H9 (cell line): Measurements from ENCODE around the gene DFFB. TPM values are rescaled to one million over a fixed set of nuclear protein-coding genes. Genes with fewer than 3 reads are reported as not detected.

Experiments
- DNase-seq: peaks from one replicate; pipeline ENCODE4 v3.0.0-alpha.2; 2017
- H2AFZ ChIP-seq: one replicate; pipeline ENCODE4 v1.6.1; 2013; ENCODE audit warnings: mild to moderate bottlenecking, low read length, control low read depth, moderate library complexity
- H2AK5ac ChIP-seq: 2 replicates; pipeline ENCODE4 v1.6.1; 2013; ENCODE audit warnings: low read length, control low read depth, mixed read lengths; ENCODE audit not compliant: insufficient read length
- H2BK120ac ChIP-seq: one replicate; pipeline ENCODE4 v1.6.1; 2013; ENCODE audit warnings: low read depth, mild to moderate bottlenecking, low read length, control low read depth, inconsistent platforms; ENCODE audit not compliant: poor library complexity, severe bottlenecking
- H2BK12ac ChIP-seq: 2 replicates; pipeline ENCODE4 v1.6.1; 2013; ENCODE audit warnings: low read length, control low read depth, mixed read lengths, low read depth; ENCODE audit not compliant: insufficient read length
- H2BK15ac ChIP-seq: 2 replicates; pipeline ENCODE4 v1.6.1; 2013; ENCODE audit warnings: low read depth, low read length, control low read depth
- H2BK20ac ChIP-seq: one replicate; pipeline ENCODE4 v1.6.1; 2013; ENCODE audit warnings: low read depth, mild to moderate bottlenecking, low read length, control low read depth, inconsistent platforms; ENCODE audit not compliant: poor library complexity, severe bottlenecking
- H2BK5ac ChIP-seq: 2 replicates; pipeline ENCODE4 v1.6.1; 2013; ENCODE audit warnings: low read length, control low read depth, mixed read lengths; ENCODE audit not compliant: insufficient read length
- H3K14ac ChIP-seq: 2 replicates; pipeline ENCODE4 v1.6.1; 2013; ENCODE audit warnings: low read length, control low read depth; ENCODE audit not compliant: insufficient read depth
- H3K18ac ChIP-seq: 2 replicates; pipeline ENCODE4 v1.6.1; 2013; ENCODE audit warnings: low read depth, mild to moderate bottlenecking, mixed read lengths, low read length, control low read depth; ENCODE audit not compliant: insufficient read length
- H3K23ac ChIP-seq: 2 replicates; pipeline ENCODE4 v1.6.1; 2013; ENCODE audit warnings: low read length, control low read depth, mixed read lengths, low read depth; ENCODE audit not compliant: insufficient read length
- H3K23me2 ChIP-seq: 2 replicates; pipeline ENCODE4 v1.6.1; 2013; ENCODE audit warnings: low read depth, mild to moderate bottlenecking, mixed read lengths, low read length, control low read depth; ENCODE audit not compliant: insufficient read length, poor library complexity, severe bottlenecking
- H3K27ac ChIP-seq: 2 replicates; pipeline ENCODE4 v1.5.1; 2013; ENCODE audit warnings: low read length, control low read depth, mixed read lengths, low read depth; ENCODE audit not compliant: insufficient read length
- H3K27me3 ChIP-seq: 2 replicates; pipeline ENCODE4 v1.6.1; 2013; ENCODE audit warnings: low read length, control low read depth, inconsistent platforms; ENCODE audit not compliant: insufficient read depth
- H3K4ac ChIP-seq: 2 replicates; pipeline ENCODE4 v1.6.1; 2013; ENCODE audit warnings: low read depth, mild to moderate bottlenecking, control low read depth, inconsistent platforms, low read length, moderate library complexity
- H3K4me1 ChIP-seq: 2 replicates; pipeline ENCODE4 v1.6.1; 2013; ENCODE audit warnings: low read length, control low read depth, inconsistent platforms; ENCODE audit not compliant: insufficient read depth
- H3K4me2 ChIP-seq: 2 replicates; pipeline ENCODE4 v1.6.1; 2013; ENCODE audit warnings: low read length, control low read depth, mixed read lengths; ENCODE audit not compliant: insufficient read length, insufficient read depth
- H3K56ac ChIP-seq: 2 replicates; pipeline ENCODE4 v1.6.1; 2013; ENCODE audit warnings: low read depth, mild to moderate bottlenecking, mixed read lengths, low read length, control low read depth; ENCODE audit not compliant: insufficient read length
- H3K79me1 ChIP-seq: 2 replicates; pipeline ENCODE4 v1.6.1; 2013; ENCODE audit warnings: low read depth, mild to moderate bottlenecking, moderate library complexity, low read length, control low read depth, inconsistent platforms; ENCODE audit not compliant: insufficient read depth, poor library complexity, severe bottlenecking
- H3K79me2 ChIP-seq: 2 replicates; pipeline ENCODE4 v1.6.1; 2013; ENCODE audit warnings: low read length, control low read depth, inconsistent platforms; ENCODE audit not compliant: insufficient read depth
- H3K9ac ChIP-seq: 2 replicates; pipeline ENCODE4 v1.6.1; 2013; ENCODE audit warnings: low read length, control low read depth, mixed read lengths; ENCODE audit not compliant: insufficient read length; ENCODE audit errors: extremely low read depth
- H3K9me3 ChIP-seq: one replicate; pipeline ENCODE4 v1.6.1; 2013; ENCODE audit warnings: low read depth, low read length, inconsistent platforms; ENCODE audit not compliant: control insufficient read depth
- H3T11ph ChIP-seq: one replicate; pipeline ENCODE4 v1.6.1; 2013; ENCODE audit warnings: mild to moderate bottlenecking, low read length, control low read depth, inconsistent platforms
- H4K20me1 ChIP-seq: one replicate; pipeline ENCODE4 v1.6.1; 2013; ENCODE audit not compliant: control insufficient read depth, insufficient read length, insufficient read depth
- H4K5ac ChIP-seq: 2 replicates; pipeline ENCODE4 v1.6.1; 2013; ENCODE audit warnings: low read depth, mild to moderate bottlenecking, mixed read lengths, low read length, control low read depth; ENCODE audit not compliant: insufficient read length
- H4K8ac ChIP-seq: replicated peaks from 2 replicates; pipeline ENCODE4 v1.6.1; 2013; ENCODE audit warnings: low read length, control low read depth, mixed read lengths, low read depth; ENCODE audit not compliant: insufficient read length
- H4K91ac ChIP-seq: 2 replicates; pipeline ENCODE4 v1.6.1; 2013; ENCODE audit warnings: low read depth, mild to moderate bottlenecking, moderate library complexity, mixed read lengths, low read length, control low read depth; ENCODE audit not compliant: insufficient read length
- H3K27ac Mint-ChIP-seq, 3 experiments: 2 replicates in 2 of 3; 3 replicates in 1 of 3; pipeline ENCODE4 v1.8.0; 2020 to 2021; ENCODE audit warnings: mixed read lengths in 3 of 3, mild to moderate bottlenecking in 1 of 3, moderate library complexity in 1 of 3
- H3K27me3 Mint-ChIP-seq: 2 replicates; pipeline ENCODE4 v1.8.0; 2021; ENCODE audit warnings: low read depth, mild to moderate bottlenecking, moderate library complexity, mixed read lengths
- H3K36me3 Mint-ChIP-seq, 3 experiments: 2 replicates in 2 of 3; 3 replicates in 1 of 3; pipeline ENCODE4 v1.8.0; 2020 to 2021; ENCODE audit warnings: low read depth in 3 of 3, mixed read lengths in 3 of 3; ENCODE audit not compliant: insufficient read depth in 1 of 3
- H3K4me1 Mint-ChIP-seq, 2 experiments: 2 replicates each; pipeline ENCODE4 v1.8.0; 2020; ENCODE audit warnings: mixed read lengths in 2 of 2
- H3K4me3 Mint-ChIP-seq, 2 experiments: 2 replicates in 1 of 2; 3 replicates in 1 of 2; pipeline ENCODE4 v1.8.0; 2020 to 2021; ENCODE audit warnings: mild to moderate bottlenecking in 2 of 2, mixed read lengths in 2 of 2, moderate library complexity in 1 of 2
- H3K9me3 Mint-ChIP-seq, 2 experiments: 2 replicates in 1 of 2; 3 replicates in 1 of 2; pipeline ENCODE4 v1.8.0; 2020; ENCODE audit warnings: mild to moderate bottlenecking in 2 of 2, mixed read lengths in 2 of 2, moderate library complexity in 1 of 2
- CTCF ChIP-seq: fragments of 200-600 bp; sonication (generic); conservative IDR thresholded peaks from 3 replicates; pipeline ENCODE4 v1.8.0; 2021; ENCODE audit warnings: antibody characterized with exemption, mild to moderate bottlenecking
- WGBS: extraction: QIAGEN DNeasy Blood & Tissue Kit; methylation state at CpG from one replicate; pipeline ENCODE4 v1.1.7; 2013; ENCODE audit warnings: missing lambda C conversion rate, low lambda C conversion rate, mixed read lengths; ENCODE audit not compliant: insufficient read length; ENCODE audit errors: extremely low coverage; 5-methylcytosine and 5-hydroxymethylcytosine counted together
- total RNA-seq: library from RNA; stranded (reverse); gene quantifications from 2 replicates; pipeline ENCODE4 v1.2.1, GENCODE V29; 2021

DFFB gene
- total RNA-seq, 1 experiment from 2014 or later, result 9.7 TPM

GRCh38 chr1:3898994-3899753, 41.9 kb downstream of the DFFB start:
- Histone ChIP-seq H2AFZ (no peak overlapping the region), H4K5ac (no peak overlapping the region), H4K91ac (no peak overlapping the region), H4K20me1 (no peaks in the 10 kb centered on the region), H3K79me2 (peaks cover 34% of the 10 kb centered on the region; the same call in 1 of the 2 replicates), H3K9ac (peak overlapping the region; percentile 48), H3K14ac (peak overlapping the region; percentile 39), H2BK120ac (no peak overlapping the region), H3K23me2 (peaks cover 7% of the 10 kb centered on the region), H3T11ph (no peak overlapping the region), H3K18ac (no peak overlapping the region), H3K4me1 (no peaks in the 10 kb centered on the region), H3K56ac (no peak overlapping the region), H2BK12ac (no peak overlapping the region), H2AK5ac (no peak overlapping the region), H2BK15ac (no peak overlapping the region), H3K4me2 (peak overlapping the region; percentile 93), H2BK20ac (no peak overlapping the region), H4K8ac (no peak overlapping the region), H3K27ac (no peak overlapping the region), H3K27me3 (no peaks in the 10 kb centered on the region), H3K79me1 (peaks cover 11% of the 10 kb centered on the region), H2BK5ac (no peak overlapping the region), H3K23ac (no peak overlapping the region), H3K4ac (no peak overlapping the region), H3K9me3 (no peaks in the 10 kb centered on the region)
- Mint-ChIP-seq H3K27me3 (no peaks in the 10 kb centered on the region), H3K4me1 (peaks cover 20 to 28% of the 10 kb centered on the region in 2 experiments), H3K36me3 (peaks cover 8 to 27% (median 10%) of the 10 kb centered on the region in 3 experiments), H3K9me3 (peaks cover 13 to 15% of the 10 kb centered on the region in 2 experiments), H3K4me3 (peak overlapping the region; percentile 84 to 95), H3K27ac (peak overlapping the region in 2 of 3 experiments; percentile 40 to 94; a peak in 3 of 7 replicates)
- DNase-seq, result peak; percentile 62
- WGBS, result no CpG with 5 or more reads among the region's 10 CpGs
- no peak for TF ChIP-seq CTCF
